ENCODE measurements around the gene MBP. TPM values are rescaled to one million over a fixed set of nuclear protein-coding genes. Genes with fewer than 3 reads are reported as not detected.

Gene MBP
- total and polyA plus RNA-seq, 2 donors (not counting 3 experiments of a cell fraction or from before 2014, with no cell fraction given): 1.7 to 2.3 TPM

DNA sequence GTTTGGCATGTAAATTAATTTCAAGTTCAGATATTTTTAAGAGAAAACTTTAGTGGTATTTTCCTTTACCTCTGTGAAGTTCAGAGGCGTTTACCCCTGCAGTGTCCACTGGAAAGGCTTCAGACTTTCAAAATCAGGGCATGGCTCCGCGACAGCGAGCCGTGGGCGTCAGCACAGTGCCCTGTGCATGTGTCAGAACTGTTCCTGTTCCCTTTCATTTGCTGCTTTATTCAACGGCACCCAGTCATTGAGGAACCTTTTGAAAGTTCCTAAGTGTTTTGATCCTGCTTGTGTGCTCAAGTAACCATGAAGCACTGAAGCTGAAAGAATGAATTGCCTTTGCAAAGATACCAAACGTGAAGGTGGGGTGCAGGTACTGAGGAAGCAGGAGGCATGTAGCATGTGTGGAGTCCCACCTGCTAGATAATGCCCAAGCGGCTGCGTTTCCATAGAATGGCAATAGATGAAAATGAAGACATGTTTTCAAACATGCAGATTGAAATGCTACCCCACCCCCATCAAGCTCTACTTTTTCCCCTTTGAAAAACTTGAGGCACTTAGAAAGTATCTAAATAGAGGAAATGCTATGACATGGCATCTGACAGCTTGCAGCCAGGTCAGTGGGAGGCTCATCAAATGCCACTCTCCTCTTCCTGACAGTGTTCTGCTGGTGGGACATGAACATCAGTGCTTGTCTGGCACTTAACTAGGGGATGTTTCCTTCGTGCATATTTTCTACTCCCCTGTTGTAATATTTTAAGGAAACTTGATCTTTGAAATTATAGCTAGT is 161.6 kb downstream of the MBP start:
- Histone ChIP-seq H3K79me2 (ENCODE audit: control insufficient read depth, insufficient read depth, low read length) (peaks cover 8% of the 10 kb centered on the region), H3K9ac (replicated peaks; ENCODE audit: extremely low read depth, insufficient read depth, low read length) (no peak overlapping the region), H3K27ac (ENCODE audit: insufficient read depth, low read depth, low read length) (no peak overlapping the region), H3K9me1 (replicated peaks; ENCODE audit: control insufficient read depth, extremely low read depth, insufficient read depth, low read length) (no peaks in the 10 kb centered on the region), H3K36me3 (ENCODE audit: control insufficient read depth in 2 of 2, extremely low read depth in 1 of 2, insufficient read depth in 2 of 2, low read length in 2 of 2) (no peaks in the 10 kb centered on the region), H3K4me1 (ENCODE audit: control insufficient read depth, extremely low read depth, insufficient read depth, low read length) (no peaks in the 10 kb centered on the region), H2AFZ (ENCODE audit: low read depth, low read length) (no peak overlapping the region), H4K20me1 (replicated peaks; ENCODE audit: control insufficient read depth, extremely low read depth, insufficient read depth, low read length) (no peaks in the 10 kb centered on the region), H3K27me3 (ENCODE audit: control insufficient read depth in 2 of 2, insufficient read depth in 2 of 2, low read length in 2 of 2) (no peaks in the 10 kb centered on the region), H3K4me2 (ENCODE audit: insufficient read depth, low read length) (no peak overlapping the region), H3K9me3 (replicated peaks; ENCODE audit: control insufficient read depth, insufficient read depth, low read length) (no peaks in the 10 kb centered on the region), H3K4me3 (replicated peaks in 1 of 3; ENCODE audit: insufficient read depth in 1 of 3, low read depth in 1 of 3, low read length in 3 of 3) (no peak overlapping the region)
- POLR2A ChIA-PET: no interaction called here
- intact Hi-C loops (cut with micrococcal nuclease) (no loop called here), dilution Hi-C loops (cut with MboI; ENCODE audit: extremely low pct_ligation_motif_present, low sequenced_read_pairs) (no loop called here)
- DNase-seq (ENCODE audit: low read depth, low spot score) (no peak), FAIRE-seq (no peak)
- no peak for TF ChIP-seq JUN (IDR thresholded peaks at IDR 0.05; ENCODE audit: borderline replicate concordance, insufficient read depth, insufficient read length, low read depth)
- no peak for TF ChIP-seq POLR2A (IDR thresholded peaks at IDR 0.05; ENCODE audit: low read depth, low read length)
- TF ChIP-seq, protein P1, sequence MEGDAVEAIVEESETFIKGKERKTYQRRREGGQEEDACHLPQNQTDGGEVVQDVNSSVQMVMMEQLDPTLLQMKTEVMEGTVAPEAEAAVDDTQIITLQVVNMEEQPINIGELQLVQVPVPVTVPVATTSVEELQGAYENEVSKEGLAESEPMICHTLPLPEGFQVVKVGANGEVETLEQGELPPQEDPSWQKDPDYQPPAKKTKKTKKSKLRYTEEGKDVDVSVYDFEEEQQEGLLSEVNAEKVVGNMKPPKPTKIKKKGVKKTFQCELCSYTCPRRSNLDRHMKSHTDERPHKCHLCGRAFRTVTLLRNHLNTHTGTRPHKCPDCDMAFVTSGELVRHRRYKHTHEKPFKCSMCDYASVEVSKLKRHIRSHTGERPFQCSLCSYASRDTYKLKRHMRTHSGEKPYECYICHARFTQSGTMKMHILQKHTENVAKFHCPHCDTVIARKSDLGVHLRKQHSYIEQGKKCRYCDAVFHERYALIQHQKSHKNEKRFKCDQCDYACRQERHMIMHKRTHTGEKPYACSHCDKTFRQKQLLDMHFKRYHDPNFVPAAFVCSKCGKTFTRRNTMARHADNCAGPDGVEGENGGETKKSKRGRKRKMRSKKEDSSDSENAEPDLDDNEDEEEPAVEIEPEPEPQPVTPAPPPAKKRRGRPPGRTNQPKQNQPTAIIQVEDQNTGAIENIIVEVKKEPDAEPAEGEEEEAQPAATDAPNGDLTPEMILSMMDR (IDR thresholded peaks at IDR 0.05; ENCODE audit: extremely low read depth in 1 of 2, insufficient read depth in 1 of 2, low read depth in 1 of 2, low read length in 2 of 2): no peak
- TF ChIP-seq, protein P2, sequence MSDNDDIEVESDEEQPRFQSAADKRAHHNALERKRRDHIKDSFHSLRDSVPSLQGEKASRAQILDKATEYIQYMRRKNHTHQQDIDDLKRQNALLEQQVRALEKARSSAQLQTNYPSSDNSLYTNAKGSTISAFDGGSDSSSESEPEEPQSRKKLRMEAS (IDR thresholded peaks at IDR 0.05; ENCODE audit: insufficient read depth, insufficient read length): no peak
- no peak for TF ChIP-seq POLR2AphosphoS5 (IDR thresholded peaks at IDR 0.05; ENCODE audit: insufficient read depth, low read depth, low read length)
- no peak for TF ChIP-seq GATA2 (IDR thresholded peaks at IDR 0.05; ENCODE audit: insufficient read depth, insufficient read length, low read depth, low read length)
- no peak for TF ChIP-seq MYC (IDR thresholded peaks at IDR 0.05; ENCODE audit: low read depth, low read length)
- TF ChIP-seq FOS (IDR thresholded peaks at IDR 0.05; ENCODE audit: borderline replicate concordance, insufficient read depth, low read length): no peak
- no peak for TF ChIP-seq EZH2 (IDR thresholded peaks at IDR 0.05; ENCODE audit: borderline replicate concordance, low read depth, low read length, severe bottlenecking)
- CTCF ChIA-PET: interaction anchor here (0.7 to 4.2 kb wide), 4 partner anchors 12 to 47 kb away, joined by 3 to 29 read pairs (median 3); no protein-coding TSS in a partner anchor
- BruUV-seq (replicated peaks): no TSS peak

Data from endothelial cell of umbilical vein (primary cell).